ENCODE results near the gene MUC2. TPM values are rescaled to one million over a fixed set of nuclear protein-coding genes. Genes with fewer than 3 reads are reported as not detected.

The MUC2 gene
- polyA plus RNA-seq, 3 donors = not detected

DNA sequence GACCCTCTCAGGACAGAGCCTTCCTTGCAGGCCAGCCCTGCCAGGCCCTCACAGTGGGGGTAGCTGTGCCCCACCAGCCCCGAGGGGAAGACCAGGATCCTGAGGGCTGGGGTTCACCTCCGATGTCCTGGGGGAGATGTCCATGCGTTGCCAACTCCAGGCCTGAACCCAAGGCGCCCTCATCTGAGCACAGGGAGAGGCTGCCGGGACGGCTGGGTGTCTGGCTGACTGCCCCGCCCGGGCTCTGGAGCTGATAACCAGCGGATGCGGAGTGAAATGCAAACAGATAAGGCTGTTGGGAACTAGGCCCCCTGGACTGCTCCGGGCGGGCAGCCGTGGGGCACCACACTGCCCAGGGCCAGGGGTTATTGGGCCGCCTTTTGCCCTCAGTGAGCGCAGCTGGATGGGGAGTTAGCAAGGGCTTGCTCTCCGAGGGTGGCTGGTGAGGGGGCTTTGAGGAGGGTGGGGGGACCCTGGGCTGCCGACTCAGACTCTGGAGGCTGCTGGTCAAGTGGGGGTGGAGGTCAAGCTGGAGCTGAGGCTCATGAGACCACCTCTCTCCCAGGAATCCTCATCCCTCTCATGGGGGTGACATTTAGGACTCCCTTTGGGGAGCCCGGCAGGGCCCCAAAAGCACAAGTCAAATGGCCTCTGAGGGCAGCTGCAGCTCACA lies 32.6 kb upstream of the MUC2 start:
- Histone ChIP-seq H3K36me3 (replicated peaks in 1 of 2; ENCODE audit: control insufficient read depth in 1 of 2, insufficient read depth in 2 of 2, low read length in 2 of 2) (no peaks in the 10 kb centered on the region), H2AFZ (ENCODE audit: insufficient read depth, low read depth, low read length, poor library complexity, severe bottlenecking) (no peak overlapping the region), H3K79me2 (ENCODE audit: insufficient read depth, low read length) (no peaks in the 10 kb centered on the region), H3K4me3 (replicated peaks in 1 of 3; ENCODE audit: low read depth in 2 of 3, low read length in 3 of 3) (no peak overlapping the region), H3K4me2 (replicated peaks; ENCODE audit: extremely low read depth, low read length, poor library complexity, severe bottlenecking) (no peak overlapping the region), H3K27me3 (ENCODE audit: control insufficient read depth in 2 of 2, insufficient read depth in 2 of 2, low read length in 2 of 2) (no peaks in the 10 kb centered on the region), H3K27ac (ENCODE audit: low read depth in 1 of 2, low read length in 2 of 2) (no peak overlapping the region), H3K9ac (ENCODE audit: insufficient read depth, low read length, poor library complexity, severe bottlenecking) (no peak overlapping the region), H4K20me1 (ENCODE audit: insufficient read depth, low read length) (no peaks in the 10 kb centered on the region), H3K9me3 (replicated peaks in 1 of 2; ENCODE audit: control insufficient read depth in 1 of 2, insufficient read depth in 1 of 2, low read length in 2 of 2) (no peaks in the 10 kb centered on the region), H3K4me1 (ENCODE audit: control insufficient read depth in 1 of 2, insufficient read depth in 2 of 2, low read length in 2 of 2) (no peaks in the 10 kb centered on the region)
- Mint-ChIP-seq H3K27me3 (ENCODE audit: low read depth in 3 of 3) (peaks cover 10 to 11% (median 11%) of the 10 kb centered on the region in 3 donors), H3K27ac (no peak overlapping the region), H3K4me3 (no peak overlapping the region), H3K9me3 (peaks cover 0 to 4% (median 0%) of the 10 kb centered on the region in 7 donors), H3K4me1 (no peaks in the 10 kb centered on the region), H3K36me3 (no peaks in the 10 kb centered on the region)
- WGBS (ENCODE audit: insufficient coverage) = 91% methylated on average over 14 of the region's 18 CpGs
- no peak for DNase-seq
- intact Hi-C loops (cut with micrococcal nuclease) = no loop called here
- no peak for TF ChIP-seq CTCF (IDR thresholded peaks at IDR 0.05)

DNA sequence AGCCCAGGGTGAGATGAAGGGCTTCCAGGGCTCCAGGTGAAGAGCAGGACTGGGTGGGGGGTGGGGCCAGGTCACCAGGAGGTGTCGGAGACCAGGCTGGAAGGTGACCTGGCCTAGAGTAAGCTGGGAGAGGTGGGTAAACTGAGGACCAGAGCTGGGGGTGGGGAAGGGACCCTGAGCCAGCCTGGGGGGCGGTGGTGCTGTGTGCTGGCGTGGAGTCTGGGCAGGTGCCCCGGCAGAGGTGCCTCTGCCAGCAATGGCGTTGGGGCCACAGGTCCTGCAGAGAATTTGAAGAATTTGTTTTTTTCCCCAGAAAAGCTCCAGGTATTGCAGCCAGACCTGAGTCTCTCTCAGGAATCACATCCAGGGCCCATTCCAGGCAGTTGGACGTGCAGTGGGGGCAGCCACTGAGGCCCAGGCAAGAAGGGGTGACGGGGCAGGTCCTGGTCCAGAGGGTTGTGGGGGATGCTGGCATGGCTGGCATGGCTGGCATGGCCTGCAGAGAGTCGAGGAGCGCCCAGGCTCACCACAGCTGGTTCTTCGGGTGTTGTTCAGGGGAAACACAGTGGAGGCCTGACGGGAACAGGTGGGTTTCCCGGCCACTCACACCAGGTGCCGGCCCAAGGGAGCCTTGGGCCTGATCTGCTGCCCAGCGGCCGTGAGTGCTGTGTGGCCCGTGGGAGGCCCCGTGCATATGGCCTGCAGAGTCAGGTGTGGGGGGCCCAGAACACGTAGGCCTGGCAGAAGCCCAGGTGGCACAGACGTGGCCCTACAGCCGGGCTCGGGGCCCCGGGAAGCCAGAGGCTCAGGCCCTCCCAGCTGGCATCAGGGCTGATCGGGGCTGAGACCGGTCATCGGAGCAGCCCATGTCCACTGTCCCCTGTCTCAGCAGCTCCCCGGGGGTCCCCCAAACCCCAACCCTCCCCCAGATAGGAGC lies 31.8 kb upstream of the MUC2 start:
- Histone ChIP-seq H3K9me3 (replicated peaks in 1 of 2; ENCODE audit: control insufficient read depth in 1 of 2, insufficient read depth in 1 of 2, low read length in 2 of 2) (no peaks in the 10 kb centered on the region), H3K4me1 (ENCODE audit: control insufficient read depth in 1 of 2, insufficient read depth in 2 of 2, low read length in 2 of 2) (no peaks in the 10 kb centered on the region), H3K79me2 (ENCODE audit: insufficient read depth, low read length) (no peaks in the 10 kb centered on the region), H3K4me3 (replicated peaks in 1 of 3; ENCODE audit: low read depth in 2 of 3, low read length in 3 of 3) (no peak overlapping the region), H4K20me1 (ENCODE audit: insufficient read depth, low read length) (no peaks in the 10 kb centered on the region), H3K4me2 (replicated peaks; ENCODE audit: extremely low read depth, low read length, poor library complexity, severe bottlenecking) (no peak overlapping the region), H3K27ac (ENCODE audit: low read depth in 1 of 2, low read length in 2 of 2) (no peak overlapping the region), H3K27me3 (ENCODE audit: control insufficient read depth in 2 of 2, insufficient read depth in 2 of 2, low read length in 2 of 2) (no peaks in the 10 kb centered on the region), H3K36me3 (replicated peaks in 1 of 2; ENCODE audit: control insufficient read depth in 1 of 2, insufficient read depth in 2 of 2, low read length in 2 of 2) (no peaks in the 10 kb centered on the region), H2AFZ (ENCODE audit: insufficient read depth, low read depth, low read length, poor library complexity, severe bottlenecking) (no peak overlapping the region), H3K9ac (ENCODE audit: insufficient read depth, low read length, poor library complexity, severe bottlenecking) (no peak overlapping the region)
- H3K27me3 Mint-ChIP-seq (ENCODE audit: low read depth in 3 of 3) = peaks cover 14 to 15% (median 15%) of the 10 kb centered on the region in 3 donors
- H3K4me1 Mint-ChIP-seq = peaks cover 4% of the 10 kb centered on the region
- DNase-seq = no peak
- intact Hi-C loops (cut with micrococcal nuclease) = no loop called here
- 92% methylated on average over 26 of the region's 26 CpGs for WGBS (ENCODE audit: insufficient coverage)
- peaks cover 0 to 4% (median 0%) of the 10 kb centered on the region in 7 donors for H3K9me3 Mint-ChIP-seq
- TF ChIP-seq CTCF (IDR thresholded peaks at IDR 0.05) = no peak
- H3K36me3 Mint-ChIP-seq = no peaks in the 10 kb centered on the region
- H3K4me3 Mint-ChIP-seq = no peak overlapping the region
- no peak overlapping the region for H3K27ac Mint-ChIP-seq

Data from CD14-positive monocyte (primary cell).